GM15510 (cell line): ENCODE results near the gene SPIN1.

ENCODE experiments used
- POLR2A ChIP-seq: IDR thresholded peaks from 3 replicates; pipeline ENCODE4 v1.6.1; 2011; ENCODE audit warnings: borderline replicate concordance; ENCODE audit not compliant: insufficient read length; ENCODE audit errors: extremely low read depth

SPIN1 gene

DNA sequence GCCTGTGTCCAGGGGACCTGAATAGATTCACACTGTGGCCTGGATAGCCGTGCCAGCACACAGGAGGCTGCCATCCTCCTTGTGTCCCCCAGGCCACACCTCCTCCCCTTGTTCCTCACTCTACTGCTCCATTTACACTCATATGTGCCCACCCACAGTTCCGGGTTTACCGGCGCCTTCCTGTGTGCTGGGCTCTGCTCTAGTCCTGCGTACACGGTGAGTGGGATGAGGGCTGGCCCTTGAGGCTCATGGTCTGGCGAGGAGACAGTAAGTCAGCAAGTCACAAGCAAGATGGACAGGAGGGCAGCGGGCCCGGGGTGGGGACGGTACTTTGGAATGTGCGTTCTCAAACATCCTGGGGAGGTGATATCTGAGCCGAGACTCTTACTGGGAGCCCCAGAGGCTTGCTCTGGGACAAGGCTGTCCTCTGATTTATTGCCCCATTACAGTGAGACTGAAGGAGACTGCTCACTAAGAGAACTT lies 114.3 kb downstream of the SPIN1 start:
- no peak for TF ChIP-seq POLR2A

DNA sequence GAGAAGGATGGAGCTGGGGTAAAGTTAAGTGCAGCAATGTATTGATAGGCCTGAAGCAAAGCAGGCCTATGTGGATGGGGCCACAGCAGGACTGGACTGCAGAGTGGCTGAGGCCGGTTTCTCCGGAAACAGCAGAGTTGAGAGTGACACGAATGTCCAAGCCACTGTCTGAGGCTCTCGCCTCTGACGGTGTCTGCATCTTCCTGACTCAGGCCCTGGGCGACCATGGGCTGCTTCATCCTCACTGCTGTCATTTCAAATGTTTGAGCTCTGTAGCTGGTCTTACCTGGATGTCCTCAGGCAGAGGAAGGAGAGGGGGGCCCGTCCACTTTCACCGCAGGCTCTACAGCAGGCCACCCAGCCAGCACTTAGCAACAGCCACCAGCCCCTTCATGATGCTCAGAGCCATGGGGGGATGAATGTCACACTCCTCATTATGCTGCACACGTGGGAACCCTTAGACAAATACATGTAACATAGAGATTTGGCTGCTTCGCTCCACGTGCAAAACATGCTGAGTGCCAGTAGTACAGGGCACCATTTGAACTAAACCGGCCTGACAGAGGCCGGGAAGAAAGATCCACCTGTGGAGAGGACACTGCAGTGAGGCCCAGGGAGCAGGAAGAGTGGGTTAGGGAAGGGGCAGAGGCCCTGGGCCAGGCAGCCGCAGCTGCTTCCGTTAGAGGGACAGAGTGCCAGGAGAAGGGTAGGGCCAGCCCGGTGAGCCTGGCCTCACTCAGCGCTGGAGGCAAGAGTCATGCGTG lies 115.0 kb downstream of the SPIN1 start:
- TF ChIP-seq POLR2A: no peak

DNA sequence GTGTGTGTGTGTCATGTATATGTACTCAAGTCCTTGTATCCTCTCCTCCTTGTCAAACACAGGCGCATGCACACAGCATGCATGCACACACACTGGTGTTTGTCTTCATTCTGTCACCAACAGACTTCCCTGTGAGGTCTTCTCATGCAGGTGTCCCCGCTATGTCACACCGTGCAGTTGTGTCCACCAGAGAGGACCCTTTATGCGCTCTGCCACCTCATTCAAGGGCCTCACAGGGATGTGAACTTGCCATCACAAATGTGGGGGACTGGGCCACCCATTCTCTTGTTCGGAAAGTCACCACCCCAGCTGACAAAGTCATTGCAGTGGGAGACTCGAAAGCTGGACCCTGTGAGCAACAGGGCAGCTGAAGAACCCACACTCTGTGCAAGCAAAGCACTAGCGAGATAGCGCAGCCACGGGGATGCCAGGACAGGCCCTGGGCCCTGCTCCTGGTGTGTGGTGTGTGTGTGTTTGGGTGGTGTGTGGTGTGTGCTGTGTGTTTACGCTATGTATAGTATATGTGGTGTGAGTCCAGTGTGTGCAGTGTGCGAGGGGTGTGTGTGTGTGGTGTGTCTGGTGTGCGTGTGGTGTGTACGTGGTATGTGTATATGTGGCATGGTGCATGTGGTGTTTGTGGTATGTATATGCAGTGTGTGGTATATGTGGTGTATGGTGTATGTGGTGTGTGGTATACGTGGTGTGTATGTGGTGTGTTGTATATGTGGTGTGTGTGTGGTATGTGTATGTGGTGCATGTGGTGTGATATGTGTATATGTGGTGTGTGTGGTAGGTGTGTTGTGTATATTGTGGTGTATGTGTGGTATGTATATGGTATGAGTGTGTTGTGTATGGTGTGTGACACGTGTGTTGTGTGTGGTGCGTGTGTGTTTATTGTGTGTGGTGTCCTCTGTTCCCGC lies 115.9 kb downstream of the SPIN1 start:
- TF ChIP-seq POLR2A: no peak

DNA sequence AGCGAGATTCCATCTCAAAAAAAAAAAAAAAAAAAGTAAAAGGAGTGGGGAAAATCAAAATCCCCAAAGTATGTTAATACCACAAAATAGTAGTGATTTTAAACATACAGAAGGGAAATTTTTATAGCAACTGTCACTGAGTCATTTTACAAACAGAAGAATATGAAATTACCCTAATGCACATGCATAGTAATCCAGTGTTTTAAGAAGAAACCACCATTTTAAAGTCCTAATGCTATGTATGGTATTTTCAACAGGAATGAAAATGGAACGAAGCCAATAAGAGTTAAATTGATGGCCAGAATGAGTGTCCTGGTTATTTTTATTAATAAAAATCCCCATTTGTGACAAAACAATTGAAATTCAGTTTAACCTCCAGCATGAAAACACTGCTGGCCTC lies 120.1 kb downstream of the SPIN1 start:
- TF ChIP-seq POLR2A: no peak

DNA sequence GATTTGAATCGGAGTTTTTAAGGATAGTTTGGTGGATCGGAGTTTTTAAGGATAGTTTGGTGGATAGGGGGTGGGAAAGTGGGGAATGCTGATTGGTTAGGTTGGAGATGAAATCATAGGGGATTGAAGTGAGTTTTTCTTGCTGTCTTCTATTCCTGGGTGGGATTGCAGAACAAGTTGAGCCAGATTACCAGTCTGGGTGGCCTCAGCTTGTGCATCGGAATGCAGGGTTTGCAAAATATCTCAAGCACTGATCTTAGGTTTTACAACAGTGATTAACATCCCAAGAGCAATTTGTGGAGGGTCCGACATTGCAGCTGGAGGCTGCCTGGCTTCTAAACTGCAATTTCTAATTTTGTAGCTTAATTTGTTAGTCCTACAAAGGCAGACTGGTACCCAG lies 123.7 kb downstream of the SPIN1 start:
- TF ChIP-seq POLR2A: no peak

DNA sequence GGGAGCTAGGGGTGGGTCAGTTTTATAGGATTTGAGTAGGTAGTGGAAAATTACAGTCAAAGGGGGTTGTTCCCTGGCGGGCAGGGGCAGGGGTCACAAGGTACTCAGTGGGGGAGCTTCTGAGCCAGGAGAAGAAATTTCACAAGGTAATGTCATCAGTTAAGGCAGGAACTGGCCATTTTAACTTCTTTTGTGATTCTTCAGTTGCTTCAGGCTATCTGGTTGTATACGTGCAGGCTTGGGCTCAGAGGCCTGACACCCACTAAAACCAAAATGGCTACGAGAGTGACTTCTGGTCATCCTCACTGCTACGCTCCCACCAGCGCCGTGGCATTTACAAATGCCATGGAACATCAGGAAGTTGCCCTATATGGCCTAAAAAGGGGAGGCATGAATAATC lies 126.0 kb downstream of the SPIN1 start:
- no peak for TF ChIP-seq POLR2A

DNA sequence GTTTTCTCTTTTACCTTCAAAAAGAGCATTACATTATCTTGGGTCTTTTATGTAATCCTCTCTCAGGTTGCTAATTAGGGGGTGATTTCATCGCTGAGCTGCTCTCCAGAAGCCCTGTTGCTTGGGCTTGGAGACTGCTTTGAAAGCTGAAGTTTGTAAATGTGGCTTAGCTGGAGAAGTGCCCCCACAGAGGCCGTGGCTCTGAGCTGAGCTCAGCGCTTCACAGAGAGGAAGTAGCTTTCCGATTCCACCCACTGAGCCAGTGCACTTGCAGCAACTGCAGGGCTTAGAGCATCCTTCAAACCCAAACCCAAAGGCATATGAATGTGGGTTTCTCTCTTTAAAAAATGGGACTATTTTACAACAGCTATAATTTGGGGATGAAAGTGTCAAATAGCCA lies 133.1 kb downstream of the SPIN1 start:
- TF ChIP-seq POLR2A: no peak

DNA sequence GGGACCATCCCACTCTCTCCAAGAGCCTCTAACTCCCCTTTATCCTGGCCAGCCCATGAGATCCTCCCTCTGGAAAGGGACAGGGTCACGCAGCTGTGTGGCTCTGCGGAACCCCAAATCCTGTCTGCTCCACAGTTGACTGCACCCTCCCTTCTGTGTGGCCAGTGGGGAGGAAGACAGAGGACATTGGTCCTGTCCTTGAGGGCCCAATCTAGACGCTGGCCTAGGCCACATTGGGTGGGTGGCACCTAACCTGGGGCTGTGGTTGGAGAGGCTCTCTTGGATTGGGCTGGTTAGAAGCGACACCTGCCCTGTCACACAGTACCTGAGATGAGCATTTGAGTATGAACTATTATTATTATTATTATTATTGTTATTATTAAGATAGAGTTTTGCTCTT lies 134.1 kb downstream of the SPIN1 start:
- TF ChIP-seq POLR2A: no peak

DNA sequence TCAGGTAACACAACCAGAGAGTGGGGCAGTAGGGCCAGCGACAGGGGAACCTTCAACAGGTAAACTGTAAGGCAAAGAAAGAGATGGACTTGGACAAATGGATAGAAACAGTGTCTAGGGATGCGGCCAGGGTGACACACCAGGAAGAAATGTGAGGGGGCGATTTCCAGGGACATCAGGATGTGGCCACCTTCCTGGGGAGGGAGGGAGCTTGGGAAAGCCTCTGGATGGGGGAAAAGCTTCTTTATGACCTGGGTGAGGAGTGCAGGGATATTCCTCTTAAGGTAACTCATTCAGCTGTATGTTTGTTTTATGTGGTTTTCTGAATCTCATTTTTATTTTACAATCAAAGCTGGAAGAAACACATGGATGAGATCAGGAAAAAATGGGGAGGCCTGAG lies 134.8 kb downstream of the SPIN1 start:
- no peak for TF ChIP-seq POLR2A

DNA sequence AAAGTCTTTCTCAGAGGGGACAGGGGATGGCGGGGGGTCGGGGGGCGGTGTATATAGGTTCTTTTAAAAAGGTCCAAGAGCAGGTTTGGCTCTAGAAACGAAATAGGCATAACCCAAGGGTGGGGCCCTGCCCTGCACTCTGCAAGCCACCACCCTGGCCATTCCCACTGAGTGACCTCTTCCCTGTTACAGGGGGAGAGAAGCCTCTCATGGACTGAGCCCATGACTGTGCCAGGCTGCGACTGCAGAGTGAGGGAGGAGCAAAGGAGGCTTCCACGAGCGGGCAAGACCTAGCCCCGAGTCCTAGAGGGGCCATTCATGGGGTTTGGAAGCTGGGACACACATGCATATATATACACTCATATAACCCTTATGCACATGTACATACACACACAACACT lies 136.7 kb downstream of the SPIN1 start:
- no peak for TF ChIP-seq POLR2A

DNA sequence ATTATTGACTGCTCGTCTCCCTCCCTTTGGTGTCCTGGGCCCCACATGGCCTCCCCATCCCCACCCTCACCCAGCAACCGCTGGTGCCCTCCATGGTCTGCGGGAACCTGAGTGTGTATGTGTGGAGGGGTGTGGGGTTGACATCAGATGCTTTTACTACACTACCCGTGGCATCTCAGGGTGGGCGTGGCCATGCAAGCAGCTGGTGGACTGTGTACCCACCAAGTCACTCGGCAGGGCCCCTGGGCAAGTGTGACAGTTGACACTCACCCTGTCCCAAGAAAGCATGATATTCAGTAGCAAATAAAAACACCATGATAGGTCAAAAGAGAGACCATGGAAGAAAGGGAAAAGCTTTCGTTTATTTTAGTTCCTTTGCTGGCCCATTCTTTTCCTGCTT lies 139.4 kb downstream of the SPIN1 start:
- no peak for TF ChIP-seq POLR2A
